T-helper 2 cell treated with Interferon-gamma antibody and Interleukin-4, amounts not matched to agents 100 ng/mL and 5 ng/mL, for 36 hours (primary cell): ENCODE data around the gene GPR162. TPM values are rescaled to one million over a fixed set of nuclear protein-coding genes. Genes with fewer than 3 reads are reported as not detected.

Experiments
- intact Hi-C: fragments of 100-400 bp; cut with micrococcal nuclease; formaldehyde crosslinking; loops from one replicate; pipeline ENCODE4 v1.15.1; 2023
- total RNA-seq: library from RNA; stranded (reverse); gene quantifications from 2 replicates; pipeline ENCODE4 v1.2.3, GENCODE V29; 2022

The GPR162 gene
- total RNA-seq, 1 donor from 2014 or later = 0.32 TPM

- intact Hi-C loops = loop anchor here (5.0 kb wide), 1 partner anchor 1212 kb away; the partner anchor contains the start of gene NECAP1
These were observed 48.7 kb downstream of the GPR162 start for GRCh38 chr12:6870304-6870703.

GRCh38 chr12:6871052-6871957 lies 49.7 kb downstream of the GPR162 start:
- intact Hi-C loops = loop anchor here (1.0 to 5.0 kb wide), 2 partner anchors 118 to 1211 kb away; partner anchors contain the start of genes MLF2 and NECAP1

DNA sequence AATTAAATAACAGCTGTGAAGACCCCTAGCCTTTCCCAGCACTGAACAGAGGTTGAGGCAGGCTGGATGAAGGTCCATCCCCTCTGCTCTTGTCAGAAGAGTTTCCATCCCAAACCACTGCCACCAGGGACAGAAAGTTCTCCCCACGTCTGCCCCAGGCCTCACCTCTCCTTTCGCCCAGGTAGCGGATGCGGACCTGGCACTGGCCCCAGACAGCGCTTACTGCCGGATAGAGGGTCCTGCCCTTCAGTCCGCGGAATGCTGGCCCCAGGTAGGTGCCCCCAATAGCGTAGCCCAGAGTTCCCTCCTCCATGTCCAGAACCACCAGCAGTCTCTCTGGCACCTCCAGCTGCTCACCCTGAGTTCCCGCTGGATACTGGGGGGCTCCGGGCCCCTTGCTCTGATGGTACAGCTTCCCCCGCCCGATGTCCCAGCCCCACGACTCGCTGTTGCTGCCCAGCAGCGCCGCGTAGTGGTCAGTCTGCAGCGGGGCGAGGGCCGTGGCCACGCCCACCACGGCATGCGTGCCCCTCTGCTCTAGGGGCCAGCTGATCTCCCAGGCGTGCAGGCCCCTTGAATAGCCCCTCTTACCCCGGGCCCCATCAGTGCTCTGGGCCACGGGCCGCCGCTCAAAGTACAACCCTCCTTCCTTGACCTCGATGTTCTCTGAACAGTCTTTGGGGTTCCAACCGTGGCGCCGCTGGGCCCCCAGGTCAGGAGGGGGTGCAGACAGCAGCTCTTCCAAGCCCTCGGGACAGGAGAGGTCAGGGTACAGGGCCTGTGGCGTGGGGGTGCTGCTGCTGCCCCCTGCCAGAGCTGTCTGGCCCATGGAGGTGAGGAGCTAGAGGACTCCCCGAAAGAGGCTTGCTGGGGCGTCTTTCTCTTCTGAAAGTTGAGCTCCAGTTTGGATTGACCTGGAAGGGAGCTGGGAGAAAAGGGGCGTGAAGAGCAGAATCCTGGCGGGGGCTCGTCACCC lies 50.7 kb downstream of the GPR162 start:
- intact Hi-C loops = loop anchor here (1.0 to 5.0 kb wide), 10 partner anchors 19 to 1210 kb away; partner anchors contain the start of genes EMG1, ENO2, LPCAT3 and LRRC23

GRCh38 chr12:6873094-6874014 lies 51.7 kb downstream of the GPR162 start, which contains the start of gene SPSB2:
TSS of gene SPSB2 (minus strand) at chr12:6873303. CDS start at chr12:6872901, 402 bp downstream.
- intact Hi-C loops = loop anchor here (1.0 to 5.0 kb wide), 9 partner anchors 18 to 1209 kb away; partner anchors contain the start of genes EMG1, ENO2, LPCAT3 and LRRC23

DNA sequence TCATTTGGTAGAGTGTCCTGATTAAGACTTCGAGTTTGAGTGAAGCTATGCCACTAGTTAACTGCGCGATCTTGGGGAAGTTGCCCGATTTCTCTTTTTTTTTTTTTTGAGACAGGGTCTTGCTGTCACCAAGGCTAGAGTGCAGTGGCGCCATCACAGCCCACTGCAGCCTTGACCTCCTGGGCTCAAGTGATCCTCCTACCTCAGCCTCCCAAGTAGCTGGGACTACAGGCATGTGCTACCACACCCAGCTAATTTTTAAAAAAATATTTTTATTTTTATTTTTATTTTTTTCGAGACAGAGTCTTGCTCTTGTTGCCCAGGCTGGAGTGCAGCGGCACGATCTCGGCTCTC lies 52.4 kb downstream of the GPR162 start:
- intact Hi-C loops = loop anchor here (5.0 kb wide), 1 partner anchor 1208 kb away; the partner anchor contains the start of gene NECAP1

Other genes starting within 250 kb of the GPR162 start
- 257 and 265 TPM in 2 replicates for gene CHD4, start 214.4 kb upstream of the GPR162 start, total RNA-seq
- 6.2 and 6.7 TPM in 2 replicates for gene LPAR5, start 185.9 kb upstream of the GPR162 start, total RNA-seq
- 1.5 and 1.7 TPM in 2 replicates for gene ACRBP, start 174.4 kb upstream of the GPR162 start, total RNA-seq
- gene ING4, start 158.7 kb upstream of the GPR162 start, total RNA-seq = 20.7 and 21.3 TPM in 2 replicates
- 86.1 and 91.5 TPM in 2 replicates for gene ZNF384, start 132.4 kb upstream of the GPR162 start, total RNA-seq
- not detected in 2 replicates for gene PIANP, start 121.0 kb upstream of the GPR162 start, total RNA-seq
- gene COPS7A, start 97.8 kb upstream of the GPR162 start, total RNA-seq = 23.5 and 26.6 TPM in 2 replicates
- gene MLF2, start 68.7 kb upstream of the GPR162 start, total RNA-seq = 92.7 and 94.4 TPM in 2 replicates
- 95.4 and 98.5 TPM in 2 replicates for gene PTMS, start 55.5 kb upstream of the GPR162 start, total RNA-seq
- 11.8 and 12.2 TPM in 2 replicates for gene LAG3, start 49.3 kb upstream of the GPR162 start, total RNA-seq
- gene CD4, start 32.3 kb upstream of the GPR162 start, total RNA-seq = 226 and 232 TPM in 2 replicates
- gene P3H3, start 6.6 kb downstream of the GPR162 start, total RNA-seq = 0.73 and 1.3 TPM in 2 replicates
- gene GNB3, start 19.1 kb downstream of the GPR162 start, total RNA-seq = 0.39 and 0.43 TPM in 2 replicates
- 77.3 and 78.4 TPM in 2 replicates for gene CDCA3, start 29.5 kb downstream of the GPR162 start, total RNA-seq
- gene USP5, start 30.3 kb downstream of the GPR162 start, total RNA-seq = 126 and 138 TPM in 2 replicates
- 1,157 and 1,161 TPM in 2 replicates for gene TPI1, start 45.7 kb downstream of the GPR162 start, total RNA-seq
- gene SPSB2, start 51.5 kb downstream of the GPR162 start, total RNA-seq = 14.0 and 14.6 TPM in 2 replicates
- 4.7 and 5.0 TPM in 2 replicates for gene LRRC23, start 83.0 kb downstream of the GPR162 start, total RNA-seq
- gene ENO2, start 92.8 kb downstream of the GPR162 start, total RNA-seq = 114 and 120 TPM in 2 replicates
- gene ATN1, start 106.1 kb downstream of the GPR162 start, total RNA-seq = 35.9 and 37.0 TPM in 2 replicates
- gene RNU7-1, start 122.0 kb downstream of the GPR162 start, total RNA-seq = not detected in 2 replicates
- gene C12orf57, start 122.2 kb downstream of the GPR162 start, total RNA-seq = 135 and 161 TPM in 2 replicates
- gene PTPN6, start 129.5 kb downstream of the GPR162 start, total RNA-seq = 255 and 267 TPM in 2 replicates
- gene PHB2, start 148.8 kb downstream of the GPR162 start, total RNA-seq = 242 and 243 TPM in 2 replicates
- 67.4 and 69.6 TPM in 2 replicates for gene EMG1, start 149.1 kb downstream of the GPR162 start, total RNA-seq
- gene LPCAT3, start 196.7 kb downstream of the GPR162 start, total RNA-seq = 32.7 and 33.3 TPM in 2 replicates
- 2.2 TPM in 2 replicates for gene C1S, start 238.9 kb downstream of the GPR162 start, total RNA-seq